SK-N-MC (cell line): ENCODE data around the gene AUTS2.

Experiments
- DNase-seq: peaks from one replicate; pipeline ENCODE4 v3.0.0-alpha.2; 2011; ENCODE audit warnings: low read depth, low spot score
- H3K27ac ChIP-seq: fragments of 200-600 bp; sonication (generic); 2 replicates; pipeline ENCODE4 v1.5.1; 2016; ENCODE audit warnings: mixed run types
- H3K36me3 ChIP-seq: fragments of 200-600 bp; sonication (generic); 2 replicates; pipeline ENCODE4 v1.6.1; 2017; ENCODE audit warnings: antibody characterized with exemption, low read length, mixed read lengths; ENCODE audit not compliant: insufficient read depth
- H3K4me3 ChIP-seq: fragments of 200-600 bp; sonication (generic); 2 replicates; pipeline ENCODE4 v1.5.1; 2016
- H3K9ac ChIP-seq: fragments of 200-600 bp; sonication (generic); 2 replicates; pipeline ENCODE4 v1.8.0; 2017; ENCODE audit warnings: mixed run types, mixed read lengths; ENCODE audit not compliant: insufficient read length
- H3K9me3 ChIP-seq: fragments of 200-600 bp; sonication (generic); 2 replicates; pipeline ENCODE4 v1.6.1; 2017; ENCODE audit warnings: low read depth, mild to moderate bottlenecking, antibody characterized with exemption, low read length, moderate library complexity, mixed read lengths
- EZH2 ChIP-seq: fragments of 200-600 bp; sonication (generic); IDR thresholded peaks from one replicate; pipeline ENCODE4 v1.6.1; 2017; ENCODE audit warnings: antibody characterized with exemption
- FOXP2 ChIP-seq: optimal IDR thresholded peaks from 2 replicates; pipeline ENCODE3; 2011; ENCODE audit warnings: mild to moderate bottlenecking, moderate library complexity; ENCODE audit not compliant: insufficient read depth; ENCODE audit errors: extremely low read length, control extremely low read depth
- POLR2AphosphoS5 ChIP-seq: IDR thresholded peaks from 2 replicates; pipeline ENCODE4 v1.6.1; 2012; ENCODE audit warnings: mild to moderate bottlenecking, low read depth, low read length, borderline replicate concordance

Gene AUTS2

DNA sequence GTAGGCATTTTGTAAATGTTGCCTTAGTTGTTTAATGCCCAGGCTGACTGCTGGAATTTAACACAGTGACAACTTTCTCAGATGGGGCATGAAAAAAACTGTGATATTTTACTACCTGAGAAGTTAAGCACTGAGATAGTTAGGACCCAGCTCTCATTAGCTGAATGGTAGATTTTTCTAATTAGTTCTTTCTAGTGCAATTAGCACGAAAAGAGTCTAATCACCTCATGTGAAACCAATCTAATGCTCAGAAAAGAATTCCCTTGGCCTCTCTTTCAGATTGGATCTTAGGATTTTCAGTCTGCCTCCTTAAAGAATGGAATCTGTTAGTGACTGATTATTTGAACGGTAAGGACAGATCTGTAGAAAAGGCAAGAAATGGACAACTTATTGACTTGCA is 743.2 kb downstream of the AUTS2 start:
- no peaks in the 10 kb centered on the region for H3K9me3 ChIP-seq
- no peak for TF ChIP-seq FOXP2
- no peak overlapping the region for H3K4me3 ChIP-seq
- no peak overlapping the region for H3K27ac ChIP-seq
- H3K9ac ChIP-seq: no peak overlapping the region
- H3K36me3 ChIP-seq: no peaks in the 10 kb centered on the region
- no peak for DNase-seq

DNA sequence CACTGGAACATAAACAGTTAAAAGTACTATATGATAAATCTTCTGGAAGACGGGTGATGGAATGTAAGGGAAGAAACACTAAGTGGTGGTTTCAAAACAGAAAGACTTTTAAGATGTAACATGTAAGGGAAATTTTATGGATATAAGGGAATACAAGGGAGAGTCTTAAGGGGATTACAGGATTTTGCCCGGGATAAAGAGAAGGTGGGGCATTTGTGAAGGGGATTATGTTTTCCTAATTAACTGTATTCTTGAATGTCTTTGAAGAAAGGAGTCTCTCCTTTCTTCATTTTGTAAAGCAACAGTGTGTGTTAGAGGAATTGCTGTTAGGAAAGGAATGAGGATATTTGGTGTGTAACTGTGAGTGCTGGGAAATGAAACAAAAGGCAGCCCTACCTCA is 745.2 kb downstream of the AUTS2 start:
- Histone ChIP-seq H3K9ac (no peak overlapping the region), H3K9me3 (no peaks in the 10 kb centered on the region), H3K36me3 (no peaks in the 10 kb centered on the region), H3K4me3 (no peak overlapping the region), H3K27ac (no peak overlapping the region)
- TF ChIP-seq EZH2: no peak
- no peak for DNase-seq

DNA sequence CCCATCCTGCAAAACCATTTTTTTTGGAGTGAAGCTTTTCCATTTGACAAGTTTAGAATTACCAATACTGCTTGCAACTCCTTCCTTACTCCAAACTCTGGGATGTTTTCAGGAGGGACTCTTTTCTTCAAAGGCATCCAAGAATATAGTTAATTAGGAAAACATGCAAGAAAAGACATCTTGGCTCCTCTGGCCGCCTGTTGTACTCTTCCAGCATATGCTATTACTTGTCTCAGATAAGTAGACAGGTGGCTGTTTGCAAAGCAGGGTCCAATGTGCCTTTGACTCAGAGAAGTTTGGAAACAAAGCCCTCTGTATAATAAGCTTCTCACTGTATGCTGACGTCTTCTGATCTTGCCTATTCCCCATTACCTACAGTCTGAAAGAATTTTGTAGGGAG is 746.5 kb downstream of the AUTS2 start:
- H3K36me3 ChIP-seq: no peaks in the 10 kb centered on the region
- H3K9me3 ChIP-seq: no peaks in the 10 kb centered on the region
- H3K27ac ChIP-seq: no peak overlapping the region
- H3K9ac ChIP-seq: no peak overlapping the region
- no peak overlapping the region for H3K4me3 ChIP-seq
- TF ChIP-seq FOXP2 (no peak), EZH2 (no peak), POLR2AphosphoS5 (no peak)
- DNase-seq: no peak

DNA sequence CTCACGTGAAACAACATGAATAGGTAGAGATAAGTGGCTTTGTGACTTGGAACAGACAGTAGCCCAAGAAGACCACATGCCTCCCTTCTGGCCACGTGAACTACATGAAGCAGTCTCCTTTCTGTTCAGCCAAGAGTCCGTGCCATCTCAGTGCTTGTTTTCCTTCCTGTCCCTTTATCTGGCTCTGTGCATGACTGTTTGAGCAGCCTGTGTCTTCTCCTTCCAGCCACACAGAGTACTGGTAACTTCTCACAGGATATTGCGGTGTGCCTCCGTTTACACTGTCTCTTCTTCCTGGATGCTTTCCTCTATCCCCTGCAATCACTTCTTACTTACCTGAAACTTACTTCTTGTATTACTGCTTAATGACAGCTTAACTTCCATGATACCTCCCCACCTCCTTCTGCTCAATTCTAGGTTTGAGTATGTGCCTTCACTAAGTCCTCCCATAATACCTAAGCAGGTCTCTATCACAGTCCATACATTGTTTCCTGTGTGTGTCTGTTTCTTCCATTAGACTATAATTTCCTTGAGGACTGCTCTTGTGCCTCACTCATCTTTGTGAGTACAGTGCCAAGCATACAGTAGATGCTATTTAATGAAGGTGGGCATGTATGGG is 748.7 kb downstream of the AUTS2 start:
- no peak overlapping the region for H3K4me3 ChIP-seq
- no peaks in the 10 kb centered on the region for H3K9me3 ChIP-seq
- H3K9ac ChIP-seq: no peak overlapping the region
- no peak for DNase-seq
- TF ChIP-seq POLR2AphosphoS5: no peak
- TF ChIP-seq EZH2: no peak
- TF ChIP-seq FOXP2: no peak
- no peaks in the 10 kb centered on the region for H3K36me3 ChIP-seq
- no peak overlapping the region for H3K27ac ChIP-seq

- Histone ChIP-seq H3K9me3 (no peaks in the 10 kb centered on the region), H3K9ac (no peak overlapping the region), H3K4me3 (no peak overlapping the region), H3K36me3 (no peaks in the 10 kb centered on the region), H3K27ac (no peak overlapping the region)
- no peak for TF ChIP-seq POLR2AphosphoS5
- no peak for TF ChIP-seq FOXP2
- TF ChIP-seq EZH2: no peak
- no peak for DNase-seq
These were observed 749.4 kb downstream of the AUTS2 start for GRCh38 chr7:70347463-70348254.

DNA sequence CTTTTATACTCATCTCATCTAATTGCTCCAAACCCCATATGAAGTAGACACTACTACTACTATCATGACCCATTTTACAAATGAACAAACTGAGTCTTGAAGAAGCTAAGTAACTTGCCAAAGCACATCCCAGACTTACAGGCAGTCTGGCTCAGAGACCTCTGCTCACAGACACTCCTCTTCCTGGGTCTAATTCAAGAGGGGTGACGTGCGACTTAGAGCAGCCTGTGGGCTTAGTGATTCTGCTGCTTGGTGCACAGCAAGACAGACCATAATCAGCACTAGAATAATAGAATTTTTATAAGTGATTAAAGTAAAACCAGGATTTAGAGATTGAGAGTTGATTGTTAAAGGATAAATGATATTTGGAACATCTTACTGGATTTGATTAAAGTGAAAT is 750.8 kb downstream of the AUTS2 start:
- Histone ChIP-seq H3K4me3 (no peak overlapping the region), H3K36me3 (no peaks in the 10 kb centered on the region), H3K9me3 (no peaks in the 10 kb centered on the region), H3K9ac (no peak overlapping the region), H3K27ac (no peak overlapping the region)
- TF ChIP-seq POLR2AphosphoS5 (no peak), EZH2 (no peak), FOXP2 (no peak)
- no peak for DNase-seq

DNA sequence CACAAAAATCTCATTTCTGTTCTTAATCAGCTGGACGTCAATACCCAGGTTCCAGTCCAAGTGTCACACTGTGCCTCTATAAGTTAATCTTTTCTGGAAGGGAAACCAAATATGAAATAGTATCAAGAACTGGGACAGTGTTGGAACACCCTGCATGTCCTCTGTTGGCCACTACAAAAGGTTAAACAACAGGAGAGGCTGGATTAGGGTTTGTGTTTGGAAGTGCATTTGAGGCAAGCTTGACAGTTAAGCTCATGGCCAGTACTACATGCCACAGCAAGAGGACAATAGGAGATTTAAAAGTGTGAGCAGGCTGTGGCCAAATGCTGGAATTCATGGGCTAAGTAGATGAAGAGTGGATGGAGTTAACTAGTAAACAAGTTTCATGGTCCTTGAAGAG is 751.5 kb downstream of the AUTS2 start:
- H3K27ac ChIP-seq: no peak overlapping the region
- H3K4me3 ChIP-seq: no peak overlapping the region
- no peaks in the 10 kb centered on the region for H3K36me3 ChIP-seq
- no peaks in the 10 kb centered on the region for H3K9me3 ChIP-seq
- DNase-seq: no peak
- TF ChIP-seq FOXP2 (no peak), POLR2AphosphoS5 (no peak), EZH2 (no peak)
- H3K9ac ChIP-seq: no peak overlapping the region

GRCh38 chr7:70352088-70352487 is 753.8 kb downstream of the AUTS2 start:
- no peak overlapping the region for H3K4me3 ChIP-seq
- H3K9ac ChIP-seq: no peak overlapping the region
- TF ChIP-seq POLR2AphosphoS5: no peak
- no peak for TF ChIP-seq FOXP2
- no peak for TF ChIP-seq EZH2
- H3K27ac ChIP-seq: no peak overlapping the region
- no peaks in the 10 kb centered on the region for H3K36me3 ChIP-seq
- no peak for DNase-seq
- H3K9me3 ChIP-seq: no peaks in the 10 kb centered on the region

- Histone ChIP-seq H3K36me3 (no peaks in the 10 kb centered on the region), H3K9me3 (no peaks in the 10 kb centered on the region), H3K4me3 (no peak overlapping the region), H3K27ac (no peak overlapping the region), H3K9ac (no peak overlapping the region)
- TF ChIP-seq POLR2AphosphoS5: no peak
- TF ChIP-seq FOXP2: no peak
- no peak for TF ChIP-seq EZH2
- no peak for DNase-seq
These were observed 754.6 kb downstream of the AUTS2 start for GRCh38 chr7:70352906-70353305.
